ENCODE results near the gene ZNF408.

The ZNF408 gene

DNA sequence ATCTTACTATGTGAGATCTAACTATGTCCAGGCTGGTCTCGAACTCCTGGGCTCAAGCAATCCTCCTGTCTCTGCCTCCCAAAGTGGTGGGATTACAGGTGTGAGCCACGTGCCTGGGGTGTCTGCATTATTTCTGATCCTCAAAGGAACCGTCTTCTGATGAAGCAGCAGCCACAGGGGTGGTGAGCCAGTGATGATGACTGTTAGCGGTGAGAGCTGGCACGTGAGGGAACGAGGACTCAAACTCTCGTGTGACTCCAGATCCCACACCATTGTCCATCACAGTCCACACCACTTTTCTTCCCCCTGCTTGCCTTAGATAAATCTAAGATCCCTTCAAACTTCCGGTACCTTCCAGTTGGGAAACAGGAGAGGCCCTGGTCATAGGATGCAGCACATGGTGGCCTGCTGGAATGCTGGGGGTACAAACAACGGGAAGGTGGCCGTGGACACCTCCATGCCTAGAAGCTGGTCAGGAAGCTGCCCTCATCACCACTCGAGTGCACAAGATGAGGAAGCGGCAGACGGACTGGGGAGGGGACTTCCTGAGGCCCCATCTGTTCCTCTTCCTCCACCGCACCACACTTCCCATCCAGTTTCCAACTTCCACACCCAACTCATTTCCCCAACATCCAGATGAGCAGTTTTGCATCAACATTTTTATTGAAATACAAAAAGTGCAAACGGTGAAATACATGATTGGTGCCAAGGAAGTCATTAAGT is 24.2 kb upstream of the ZNF408 start:
- DNase-seq (ENCODE audit: low spot score): no peak

DNA sequence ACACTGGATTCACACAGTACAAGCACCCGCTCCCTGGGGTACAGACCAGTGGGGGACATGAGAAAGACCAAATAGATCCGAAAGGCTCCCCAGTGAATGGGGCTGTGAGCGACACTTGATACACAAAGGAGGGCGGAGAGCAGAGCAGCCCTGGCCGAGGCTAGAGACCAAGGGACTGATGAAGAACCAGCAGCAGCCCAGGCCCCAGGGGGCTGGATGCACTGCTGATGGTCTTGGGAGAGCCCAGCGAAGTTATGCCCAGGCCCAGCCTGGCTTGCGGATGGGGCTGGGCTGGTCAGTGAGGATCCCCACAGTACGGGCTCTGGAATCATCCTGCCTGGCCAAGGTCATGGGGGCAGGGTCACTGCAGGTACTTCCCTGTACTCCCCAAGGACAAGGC is 23.7 kb upstream of the ZNF408 start:
- no peak for DNase-seq (ENCODE audit: low spot score)

DNA sequence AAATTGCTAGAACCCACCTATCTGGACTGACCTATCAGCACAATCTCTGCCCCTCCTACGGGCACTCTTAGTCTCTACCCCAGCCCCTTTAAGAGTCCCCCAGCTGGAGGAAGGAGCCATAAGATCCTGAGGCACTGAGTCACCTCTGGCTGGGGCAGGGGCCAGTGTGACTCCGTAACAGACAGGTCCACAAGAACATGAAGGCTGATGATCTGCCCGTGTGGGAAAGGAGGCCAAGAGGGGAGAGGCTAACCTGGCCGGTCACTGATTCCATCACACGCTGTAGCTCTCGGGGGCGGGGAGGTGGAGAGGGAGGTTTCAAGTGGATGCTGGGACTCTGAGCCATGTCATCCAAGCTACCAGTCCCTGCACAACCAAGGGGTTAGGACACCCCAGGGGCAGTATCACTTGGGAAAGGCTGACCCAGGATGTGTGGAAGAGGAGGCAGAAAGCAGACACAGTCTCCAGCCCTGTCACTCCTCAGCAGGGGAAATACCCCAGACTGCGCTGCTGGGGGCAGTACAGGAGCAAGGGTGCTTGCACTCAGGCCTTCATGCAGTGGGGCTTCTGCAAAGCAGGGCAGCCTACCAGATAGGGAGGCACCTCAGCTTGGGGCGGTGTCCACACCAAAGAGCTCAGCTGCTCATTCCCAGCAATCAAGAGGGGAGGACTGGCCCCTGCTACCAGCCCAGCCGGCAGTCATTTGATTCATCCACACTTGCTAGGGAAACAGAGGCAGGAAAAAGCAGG is 22.7 kb upstream of the ZNF408 start:
- no peak for DNase-seq (ENCODE audit: low spot score)

DNA sequence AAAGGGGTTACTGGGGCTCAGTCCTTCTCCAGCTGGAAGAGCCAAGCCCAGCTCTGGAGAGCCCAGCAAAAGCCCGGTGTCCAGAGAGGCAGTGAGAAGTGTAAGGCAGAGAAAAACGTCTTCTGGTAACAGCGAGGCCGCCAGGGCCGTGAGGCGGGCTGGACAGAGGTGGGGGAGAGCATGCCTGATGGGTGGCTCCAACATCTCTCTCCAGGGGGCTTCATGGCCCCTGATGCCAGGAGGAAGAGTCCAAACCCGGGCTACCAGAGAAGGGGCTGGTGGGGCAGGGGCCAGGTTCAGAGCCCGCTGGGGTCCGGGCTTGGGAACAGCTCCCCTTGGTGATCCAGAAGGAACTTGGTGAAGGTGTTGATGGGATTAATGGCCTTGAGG is 22.1 kb upstream of the ZNF408 start:
- no peak for DNase-seq (ENCODE audit: low spot score)

DNA sequence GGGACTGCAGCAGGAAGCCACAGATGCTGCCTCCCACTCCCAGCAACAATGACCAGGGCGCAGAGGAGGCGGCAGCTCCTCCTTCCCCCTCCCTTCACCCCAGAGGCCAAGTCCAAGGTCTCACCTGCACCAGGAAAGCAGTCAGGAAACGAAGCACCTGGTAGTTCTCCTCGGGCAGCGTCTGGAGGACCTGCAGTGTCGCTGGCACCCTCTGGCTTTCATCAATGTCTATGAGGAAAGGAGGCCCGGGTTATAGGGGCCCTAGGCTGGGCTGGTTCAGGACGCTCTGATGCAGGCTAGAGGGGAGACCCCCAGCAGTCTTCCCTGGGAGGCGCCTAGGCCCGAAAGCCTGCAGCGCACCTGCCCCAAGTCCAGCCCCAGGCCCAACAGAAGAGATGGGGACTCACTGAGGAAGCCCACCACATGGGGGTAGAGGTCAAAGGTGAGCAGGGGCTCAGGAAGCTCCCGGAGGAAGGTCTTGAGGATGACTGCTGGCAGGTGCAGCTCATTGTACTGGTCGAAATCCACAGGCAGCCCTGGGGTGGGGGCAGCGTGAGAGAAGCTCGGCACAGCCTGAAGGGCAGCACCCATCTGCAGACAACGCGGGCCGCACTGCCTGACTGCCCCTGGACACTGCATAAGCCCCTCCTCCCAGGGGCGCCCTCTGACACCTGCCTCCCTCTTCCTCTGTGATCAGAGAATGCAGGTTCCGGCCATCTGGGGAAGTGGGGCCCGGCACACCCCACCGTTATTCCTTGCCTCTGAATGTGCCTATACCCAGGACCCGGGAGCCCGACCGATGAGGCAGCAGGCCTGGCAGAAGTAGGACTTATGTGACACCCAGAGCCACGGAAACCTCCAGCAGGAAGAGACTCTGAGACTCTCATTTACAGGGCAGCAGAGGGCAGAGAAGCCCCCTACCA is 21.3 kb upstream of the ZNF408 start:
- DNase-seq (ENCODE audit: low spot score): no peak

DNA sequence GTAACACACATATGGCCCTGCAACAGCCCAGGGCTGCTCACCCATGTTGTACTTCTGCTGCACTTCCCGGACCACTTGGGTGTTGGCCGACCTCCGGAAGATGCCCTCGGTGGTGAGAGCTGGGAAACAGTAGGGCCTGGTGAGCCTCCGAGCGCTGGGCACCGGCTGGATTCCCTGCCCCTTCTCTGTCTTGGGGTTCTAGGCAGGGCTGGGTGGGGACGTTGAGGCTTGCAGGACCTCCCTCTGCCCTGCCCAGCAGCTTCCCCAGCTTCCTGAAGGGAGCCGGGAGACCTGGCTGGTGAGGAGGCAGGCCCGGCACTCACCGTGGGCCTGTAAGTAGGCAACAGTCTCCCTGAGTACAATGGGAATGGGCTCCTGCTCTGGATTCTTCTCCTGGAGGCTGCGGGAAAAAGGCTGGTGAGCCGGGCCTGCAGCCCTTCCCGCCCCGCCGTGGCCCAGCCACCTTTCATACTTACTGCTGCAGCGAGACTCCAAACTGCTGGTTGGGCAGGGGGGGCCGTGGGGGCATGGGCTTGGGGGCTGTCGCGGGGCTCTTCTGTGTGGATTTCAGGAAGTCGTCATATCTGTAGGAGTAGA is 20.6 kb upstream of the ZNF408 start:
- no peak for DNase-seq (ENCODE audit: low spot score)

DNA sequence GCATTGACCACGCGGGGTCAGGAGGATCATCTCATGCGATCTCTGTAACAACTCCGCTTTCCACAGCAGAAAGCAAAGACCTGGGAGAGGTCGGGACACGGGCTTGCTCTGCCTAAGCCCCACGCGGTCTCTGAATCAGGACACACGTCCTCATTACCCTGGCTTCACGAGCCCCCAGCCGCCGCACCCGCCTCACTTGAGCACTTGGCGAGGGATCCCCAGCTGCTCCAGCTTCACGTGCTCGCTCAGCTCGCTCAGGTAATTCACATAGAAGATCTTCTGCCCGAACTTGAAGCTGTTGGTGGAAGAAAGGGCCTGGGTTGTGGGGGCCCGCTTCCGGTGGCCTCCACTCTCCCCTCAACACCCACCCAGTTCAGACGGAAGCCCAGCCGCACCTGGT is 20.0 kb upstream of the ZNF408 start:
- DNase-seq (ENCODE audit: low spot score): no peak

DNA sequence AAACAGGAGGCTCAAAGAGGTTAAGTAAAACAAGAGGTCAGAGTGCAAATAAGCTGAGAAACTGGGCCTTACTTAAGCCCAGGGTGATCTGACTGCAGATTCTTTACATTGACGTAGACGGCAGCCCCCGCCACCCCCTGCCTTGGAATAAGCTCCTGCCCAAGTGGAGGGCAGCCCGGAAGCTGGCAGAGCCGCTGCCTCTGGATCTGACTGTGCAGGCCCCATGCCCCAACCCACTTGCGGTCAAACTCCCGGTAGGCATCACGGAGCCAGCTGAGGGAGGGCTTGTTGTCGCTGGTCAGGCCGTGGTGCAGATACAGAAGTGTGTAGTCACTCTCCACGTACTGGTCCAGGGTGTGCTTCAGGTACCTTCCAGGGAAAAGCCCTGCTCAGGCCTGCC is 19.0 kb upstream of the ZNF408 start:
- no peak for DNase-seq (ENCODE audit: low spot score)

DNA sequence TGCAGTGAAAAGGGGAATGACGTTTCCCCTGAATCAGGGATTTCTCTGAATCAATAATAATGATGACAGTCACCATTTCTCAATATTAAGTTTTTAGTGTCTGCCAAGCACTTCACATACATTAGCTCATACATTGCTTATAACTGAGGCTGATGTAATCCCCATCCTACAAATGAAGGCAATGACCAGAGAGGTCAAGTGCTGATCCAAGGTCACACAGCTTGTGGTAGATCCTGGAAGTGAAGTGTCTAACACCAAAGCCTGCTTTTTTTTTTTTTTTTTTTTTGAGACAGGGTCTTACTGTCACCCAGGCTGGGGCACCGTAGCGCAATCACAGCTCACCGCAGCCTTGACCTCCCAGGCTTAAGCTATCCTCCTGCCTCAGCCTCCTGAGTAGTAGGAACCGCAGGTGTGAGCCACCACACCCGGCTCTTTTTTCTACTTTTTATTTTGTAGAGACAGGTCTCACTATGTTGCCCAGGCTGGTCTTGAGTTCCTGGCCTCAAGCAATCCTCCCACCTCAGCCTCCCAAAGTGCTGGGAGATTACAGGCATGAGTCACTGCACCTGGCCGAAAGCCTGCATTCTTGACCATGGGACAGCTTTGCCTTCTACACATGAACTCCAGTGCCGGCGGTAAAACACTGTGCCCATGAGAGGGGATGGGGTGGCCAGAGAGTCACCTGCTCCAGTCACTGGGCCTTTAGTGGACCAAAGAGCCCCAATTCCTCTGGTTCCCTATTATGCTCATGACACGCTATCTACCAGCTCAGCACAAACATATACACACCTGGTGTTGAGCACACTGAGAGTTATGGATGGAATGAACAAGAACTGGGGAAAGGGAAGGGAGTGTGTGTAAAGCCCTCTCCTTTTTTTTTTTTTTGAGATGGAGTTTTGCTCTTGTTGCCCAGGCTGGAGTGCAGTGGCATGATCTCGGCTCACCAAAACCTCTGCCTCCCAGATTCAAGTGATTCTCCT is 17.8 kb upstream of the ZNF408 start:
- DNase-seq (ENCODE audit: low spot score): no peak

DNA sequence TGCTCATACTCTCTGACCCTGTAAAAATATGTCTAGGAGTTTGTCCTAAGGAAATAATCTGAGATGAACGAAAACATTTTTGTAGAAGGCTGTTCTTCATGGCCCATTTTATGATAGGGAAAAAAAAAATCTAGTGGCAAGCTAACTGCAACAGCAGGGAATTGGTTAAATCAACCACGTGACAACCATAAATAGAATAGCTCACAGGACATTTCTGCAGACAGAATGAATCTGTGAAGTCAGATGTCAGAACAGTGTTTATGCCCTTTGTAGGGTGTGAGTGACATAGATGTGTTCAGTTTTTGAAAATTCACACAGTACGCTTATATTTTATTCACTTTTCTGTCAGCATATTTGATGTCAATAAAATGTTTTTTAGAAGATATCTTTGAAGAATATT is 16.5 kb upstream of the ZNF408 start:
- DNase-seq (ENCODE audit: low spot score): no peak

DNA sequence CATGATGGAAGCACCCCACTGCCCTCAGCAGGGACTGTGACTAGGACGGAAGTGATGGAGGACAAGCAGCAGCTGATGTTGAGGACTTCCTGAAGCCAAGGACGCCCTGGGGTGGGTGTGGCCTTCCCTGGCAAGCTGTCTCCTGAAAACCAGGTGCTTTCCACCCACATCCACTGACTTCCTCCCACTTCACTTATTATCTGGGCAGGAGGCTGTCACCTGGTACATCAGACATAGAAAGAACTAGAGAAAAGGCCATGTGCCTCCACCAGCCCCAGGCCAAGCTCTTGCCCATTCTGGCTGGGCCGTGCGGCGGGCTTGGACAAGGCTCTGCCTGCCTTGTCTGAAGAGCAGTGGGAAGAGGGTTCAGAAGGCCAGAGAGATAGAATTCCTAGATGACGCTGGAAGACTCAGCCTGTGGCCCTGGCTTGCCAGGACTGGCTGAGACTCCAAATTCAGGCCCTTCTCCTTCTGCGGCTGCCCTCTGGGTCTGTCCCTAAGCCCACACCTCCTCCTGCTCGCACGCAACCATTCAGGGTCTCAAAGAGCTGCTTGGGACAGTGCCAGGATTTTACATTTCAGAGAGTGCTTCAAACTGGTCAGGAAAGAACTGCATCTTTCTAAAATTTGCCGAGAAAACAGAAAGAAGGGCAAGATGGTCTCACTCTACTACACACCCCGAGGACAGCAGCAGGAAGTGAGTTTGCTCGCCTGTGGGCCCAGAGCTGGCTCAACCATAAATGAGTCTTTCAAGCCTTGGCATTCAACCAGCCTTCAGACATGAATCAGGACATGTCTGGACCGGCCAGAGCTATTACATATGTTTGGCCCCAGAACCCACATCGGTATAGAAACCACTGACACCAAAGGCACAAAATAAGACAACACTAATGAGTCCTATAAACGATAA is 13.7 kb upstream of the ZNF408 start:
- no peak for DNase-seq (ENCODE audit: low spot score)

DNA sequence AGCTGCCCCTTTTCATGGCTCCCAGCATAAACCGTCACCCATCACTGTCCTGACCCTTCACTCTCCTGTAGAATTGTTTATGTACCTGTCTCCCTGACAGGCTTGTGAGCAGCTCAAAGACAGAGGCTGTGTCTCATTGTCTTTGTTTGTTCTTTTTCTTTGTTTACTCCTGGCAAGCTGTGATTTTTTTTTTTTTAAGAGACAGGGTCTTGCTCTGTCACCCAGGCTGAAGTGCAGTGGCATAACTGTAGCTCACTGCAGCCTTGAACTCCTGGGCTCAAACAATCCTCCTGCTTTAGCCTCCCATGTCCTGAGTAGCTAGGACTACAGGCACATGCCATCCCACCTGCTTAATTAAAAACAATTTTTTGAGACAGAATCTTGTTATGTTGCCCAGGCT is 10.1 kb upstream of the ZNF408 start:
- DNase-seq (ENCODE audit: low spot score): no peak

DNA sequence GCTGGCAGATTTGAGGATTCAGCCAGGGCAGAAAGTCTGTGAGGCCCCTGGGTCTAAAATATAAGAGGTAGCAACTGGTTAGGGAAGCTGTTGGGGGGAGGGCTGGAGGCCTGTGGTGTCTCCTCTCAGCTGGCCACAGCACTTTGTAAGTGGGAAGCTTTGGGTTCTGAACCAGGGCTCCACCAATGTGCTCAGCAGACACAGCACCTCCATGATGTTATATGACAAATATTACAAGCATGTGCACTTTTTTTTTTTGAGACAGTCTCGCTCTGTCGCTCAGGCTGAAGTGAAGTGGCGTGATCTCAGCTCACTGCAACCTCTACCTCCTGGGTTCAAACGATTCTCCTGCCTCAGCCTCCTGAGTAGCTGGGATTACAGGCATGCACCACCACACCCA is 8.4 kb upstream of the ZNF408 start:
- DNase-seq (ENCODE audit: low spot score): no peak

DNA sequence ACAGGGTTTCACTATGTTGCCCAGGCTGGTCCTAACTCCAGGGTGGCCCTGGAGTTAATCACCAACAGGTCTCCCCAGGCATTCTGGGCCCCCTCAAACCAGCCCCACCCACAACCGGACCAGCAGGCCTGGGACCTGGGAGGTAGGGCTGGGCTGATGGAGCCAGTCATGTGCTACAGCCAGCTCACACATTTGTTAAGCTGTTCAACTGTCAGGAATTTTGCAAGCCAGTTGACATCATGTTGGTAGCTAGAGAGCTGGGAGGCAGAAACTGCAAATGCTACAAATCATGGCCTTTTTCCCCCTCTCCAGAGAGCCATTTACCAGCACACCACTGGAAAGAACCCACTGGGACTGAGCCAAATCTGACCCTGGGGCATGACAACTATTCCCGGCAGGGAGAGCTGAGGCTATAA is 7.2 kb upstream of the ZNF408 start:
- no peak for DNase-seq (ENCODE audit: low spot score)

DNA sequence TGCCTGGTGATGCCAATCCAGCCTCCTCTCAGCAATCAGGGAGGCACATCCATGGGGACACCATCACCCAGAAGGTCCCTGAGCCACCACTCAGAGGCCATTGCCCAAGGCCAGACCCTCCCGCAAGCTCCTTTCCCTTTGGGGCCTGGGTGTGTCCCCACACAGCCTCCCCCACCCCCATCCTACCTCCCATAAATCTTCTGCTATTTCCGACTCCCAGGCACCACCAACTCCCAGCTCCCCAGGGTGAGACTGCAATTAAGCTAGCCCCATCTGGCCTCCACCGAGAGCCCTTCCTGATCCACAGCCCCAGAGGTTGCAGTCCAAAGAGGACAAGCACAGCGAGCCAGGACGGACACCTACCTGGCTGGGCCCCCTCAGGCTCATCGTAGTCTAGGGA is 6.8 kb upstream of the ZNF408 start:
- DNase-seq (ENCODE audit: low spot score): peak; percentile 53

DNA sequence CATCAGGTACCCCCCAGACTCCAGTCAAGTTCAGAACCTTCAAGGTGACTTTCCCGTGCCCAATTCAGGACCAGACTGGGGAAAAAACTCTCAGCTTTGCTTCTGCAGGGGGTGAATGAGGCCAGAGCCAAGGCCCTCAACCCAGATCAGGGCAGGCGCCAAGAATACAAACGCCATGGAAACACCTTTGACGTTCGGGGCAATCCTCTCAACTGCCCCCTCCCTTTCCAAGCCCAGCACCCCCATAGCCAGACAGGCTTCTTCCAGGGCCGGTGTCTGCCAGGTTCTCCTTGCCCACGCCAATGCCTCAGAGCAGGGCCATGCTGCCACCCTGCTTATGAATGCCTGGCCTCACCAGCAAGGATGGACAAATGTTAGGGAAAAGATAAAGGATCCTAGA is 6.2 kb upstream of the ZNF408 start:
- DNase-seq (ENCODE audit: low spot score): no peak

DNA sequence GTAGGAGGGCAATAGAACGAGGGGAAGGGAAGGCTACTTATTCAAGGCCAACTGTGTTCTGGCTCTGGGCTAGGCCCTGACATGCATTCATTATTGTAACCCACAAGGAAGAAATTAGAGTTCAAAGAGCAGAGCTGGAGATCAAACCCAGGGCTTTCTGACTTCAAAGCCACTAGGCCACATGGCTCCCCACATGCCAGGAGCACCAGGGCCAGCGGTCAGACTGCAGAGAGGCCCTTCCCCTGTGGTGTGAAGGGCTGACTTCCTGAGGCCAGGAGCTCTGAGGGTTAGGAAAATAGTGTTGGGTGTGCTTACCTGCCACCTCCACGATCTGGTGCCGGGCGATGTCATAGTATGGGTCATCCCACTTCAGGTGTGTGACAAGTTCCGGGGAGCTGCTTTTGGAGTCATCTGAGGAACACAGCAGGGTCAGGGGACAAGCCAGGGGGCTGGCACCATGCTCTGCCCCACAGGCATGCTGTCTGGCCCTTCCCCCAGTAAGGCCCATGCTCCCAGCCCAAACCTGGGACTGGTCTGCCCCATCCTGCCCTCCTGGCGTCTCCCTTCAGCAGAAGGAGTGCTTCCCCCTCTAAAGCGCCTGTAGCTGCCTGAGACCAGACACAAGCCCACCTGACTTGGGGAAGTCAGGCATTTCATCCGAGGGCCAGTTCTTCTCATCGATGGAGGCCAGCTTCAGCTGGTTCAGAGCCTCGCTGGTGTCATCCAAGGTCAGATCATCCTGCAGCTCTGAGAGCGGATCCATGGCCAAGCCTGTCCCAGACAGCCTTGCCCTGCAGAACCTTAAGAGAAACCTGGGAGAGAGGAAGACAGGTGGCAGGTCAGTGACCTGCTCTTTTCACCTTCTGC is 5.3 kb upstream of the ZNF408 start:
- no peak for DNase-seq (ENCODE audit: low spot score)

DNA sequence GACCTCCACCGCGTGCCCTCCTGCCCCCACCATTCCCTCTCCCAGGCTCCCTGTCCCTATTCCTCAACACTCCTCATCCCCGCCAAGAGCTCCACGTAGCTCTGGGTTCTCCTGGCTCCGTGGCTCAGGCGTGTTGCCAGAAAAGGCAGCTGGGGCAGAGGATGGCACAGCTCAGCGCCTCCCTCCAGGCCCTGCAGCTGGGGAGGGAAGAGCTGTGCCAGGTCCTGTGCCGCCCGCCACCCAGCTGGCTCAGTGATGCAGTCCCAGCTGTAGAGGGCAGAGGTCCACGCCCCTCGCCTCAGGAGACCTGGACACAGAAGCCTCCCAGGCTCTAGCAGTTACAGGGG is 4.6 kb upstream of the ZNF408 start:
- DNase-seq (ENCODE audit: low spot score): no peak

DNA sequence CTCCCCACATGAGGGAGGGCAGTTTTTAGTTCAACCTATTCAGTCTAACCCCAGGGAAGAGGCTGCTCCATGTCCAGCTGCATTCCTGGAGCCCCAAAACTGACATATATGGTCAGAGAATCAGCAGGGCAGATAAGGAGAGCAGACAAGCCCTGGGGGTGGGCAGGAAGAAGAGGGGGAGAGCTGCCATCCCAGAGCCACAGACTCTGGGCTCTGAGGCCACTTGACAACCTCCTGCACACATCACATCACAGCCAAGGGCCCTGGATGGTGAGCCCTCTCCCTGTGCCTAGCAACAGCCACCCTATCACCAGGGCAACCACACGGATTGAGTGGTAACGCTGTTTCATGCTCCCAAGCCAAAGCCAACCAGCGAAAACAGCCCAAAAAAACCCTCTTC is 3.5 kb upstream of the ZNF408 start:
- no peak for DNase-seq (ENCODE audit: low spot score)
